HG03095 (cell line): Measurements from ENCODE around the gene IRF2BP2.

Experiments used
- ATAC-seq: cut with Tn5 transposase; IDR thresholded peaks from one replicate; pipeline ENCODE4 v1.9.1; 2021; ENCODE audit warnings: moderate library complexity; ENCODE audit not compliant: unreplicated experiment

The IRF2BP2 gene

GRCh38 chr1:234559902-234560676 lies 49.9 kb downstream of the IRF2BP2 start:
- ATAC-seq, result no peak

DNA sequence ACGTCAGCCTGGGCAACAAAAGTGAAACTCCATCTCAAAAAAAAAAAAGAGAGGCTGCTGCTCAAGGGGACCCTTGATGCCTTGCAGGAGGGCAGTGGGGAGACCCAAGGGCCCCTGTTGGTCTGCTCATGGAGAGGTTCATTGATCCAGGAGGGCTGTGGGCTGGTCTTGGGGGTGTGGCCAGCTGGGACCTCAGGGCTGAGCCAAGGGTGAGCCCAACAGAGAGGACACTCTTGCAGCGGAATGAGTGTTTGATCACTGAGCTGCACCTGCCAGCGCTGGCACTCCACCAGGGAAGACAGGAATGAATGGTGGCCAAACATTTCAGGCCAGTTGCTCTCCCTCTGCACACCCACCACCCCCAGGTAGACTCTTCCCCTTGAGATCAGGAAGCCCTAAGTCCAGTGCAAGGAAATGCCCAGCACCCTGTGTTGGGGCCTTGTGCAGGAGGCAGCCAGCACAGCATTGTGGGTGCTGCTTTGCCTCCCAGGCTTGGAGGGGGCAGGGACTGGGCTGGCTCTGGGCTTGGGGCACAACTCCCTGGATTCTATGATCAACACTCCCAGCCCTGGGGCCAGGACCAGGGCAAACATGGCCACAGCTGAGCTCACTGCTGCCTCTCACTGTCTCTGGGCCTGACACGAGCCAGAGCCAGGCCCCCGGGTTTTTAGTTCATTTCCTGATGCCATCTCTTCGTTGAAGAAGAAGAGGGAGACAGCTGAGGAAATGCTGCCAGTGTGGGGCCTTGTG lies 50.7 kb downstream of the IRF2BP2 start:
- no peak for ATAC-seq

- ATAC-seq, result no peak
These were observed 51.6 kb downstream of the IRF2BP2 start for GRCh38 chr1:234558330-234558836.

- no peak for ATAC-seq
These were observed 53.6 kb downstream of the IRF2BP2 start for GRCh38 chr1:234556245-234556943.

GRCh38 chr1:234555390-234556024 lies 54.5 kb downstream of the IRF2BP2 start:
- no peak for ATAC-seq

DNA sequence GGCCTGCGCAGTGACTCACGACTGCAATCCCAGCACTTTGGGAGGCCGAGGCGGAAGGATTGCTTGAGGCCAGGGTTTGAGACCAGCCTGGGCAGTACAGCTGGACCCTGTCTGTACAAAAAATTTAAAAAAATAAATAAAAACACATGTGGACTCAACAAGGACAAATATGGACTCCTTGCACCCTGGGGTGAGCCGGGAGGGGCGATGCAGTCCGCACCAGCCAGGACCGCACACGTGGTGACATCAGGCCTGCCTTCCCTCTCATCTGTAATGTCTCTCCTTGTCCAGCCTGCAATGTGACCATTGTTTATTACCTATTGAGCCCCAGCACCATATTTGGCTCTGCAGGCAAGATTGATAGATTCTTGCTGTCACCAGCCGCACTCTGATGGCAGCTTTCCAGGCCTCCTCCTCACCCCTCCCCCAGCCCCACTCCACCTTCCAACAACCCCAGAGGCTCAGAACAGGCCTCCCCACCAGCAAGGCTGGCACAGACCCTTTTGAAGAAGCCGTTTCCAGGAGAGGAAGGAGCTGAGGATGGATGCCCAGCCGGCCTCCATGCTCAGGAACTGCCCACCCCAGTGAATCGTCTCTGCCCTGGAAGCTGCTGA lies 55.2 kb downstream of the IRF2BP2 start:
- no peak for ATAC-seq
